Activated CD4-positive, alpha-beta T cell treated with anti-CD3 and anti-CD28 coated beads for 24 hours (primary cell): ENCODE measurements around the gene PCSK6.

Experiments
- DNase-seq, 2 donors: peaks; one replicate each; pipeline ENCODE4 v3.0.0-alpha.2; 2020; ENCODE audit warnings: low read depth in 2 of 2

The PCSK6 gene

GRCh38 chr15:101277038-101277822 is 212.3 kb downstream of the PCSK6 start, which contains the start of gene SELENOS:
TSS of gene SELENOS (minus strand) at chr15:101277485. CDS start at chr15:101277417, 68 bp downstream.
- peak; percentile 83 to 84 for DNase-seq

GRCh38 chr15:101276501-101277037 is 212.9 kb downstream of the PCSK6 start:
- no peak for DNase-seq

GRCh38 chr15:101275018-101275417 is 214.5 kb downstream of the PCSK6 start:
- DNase-seq: no peak

- no peak for DNase-seq
Measured at GRCh38 chr15:101273534-101273933, 216.0 kb downstream of the PCSK6 start.

- DNase-seq: no peak
Measured at GRCh38 chr15:101272584-101272983, 216.9 kb downstream of the PCSK6 start.

GRCh38 chr15:101269479-101270223 is 219.9 kb downstream of the PCSK6 start:
- no peak for DNase-seq

GRCh38 chr15:101267320-101268104 is 222.0 kb downstream of the PCSK6 start:
- DNase-seq: no peak

- no peak for DNase-seq
Measured at GRCh38 chr15:101266787-101267186, 222.7 kb downstream of the PCSK6 start.

- no peak for DNase-seq
Measured at GRCh38 chr15:101266034-101266433, 223.5 kb downstream of the PCSK6 start.

GRCh38 chr15:101264911-101265641 is 224.4 kb downstream of the PCSK6 start:
- no peak for DNase-seq

GRCh38 chr15:101264011-101264410 is 225.5 kb downstream of the PCSK6 start:
- DNase-seq: no peak

GRCh38 chr15:101262551-101262950 is 227.0 kb downstream of the PCSK6 start:
- no peak for DNase-seq

- peak in 1 of 2 donors; percentile 22 for DNase-seq
Measured at GRCh38 chr15:101258238-101259144, 231.0 kb downstream of the PCSK6 start.

- no peak for DNase-seq
Measured at GRCh38 chr15:101256757-101257156, 232.8 kb downstream of the PCSK6 start.

GRCh38 chr15:101255615-101256241 is 233.8 kb downstream of the PCSK6 start:
- no peak for DNase-seq

GRCh38 chr15:101255051-101255395 is 234.5 kb downstream of the PCSK6 start:
- no peak for DNase-seq

- DNase-seq: no peak
Measured at GRCh38 chr15:101254157-101255050, 235.1 kb downstream of the PCSK6 start.
